HepG2 (cell line): ENCODE measurements around the gene NAGS. TPM values are rescaled to one million over a fixed set of nuclear protein-coding genes. Genes with fewer than 3 reads are reported as not detected.
A peak's percentile ranks its signal among the peaks of the same experiment; 100 is the strongest.

Experiments
- ARHGAP35 ChIP-seq: sonication (generic); formaldehyde crosslinking; IDR thresholded peaks from 2 replicates; pipeline ENCODE4 v1.9.0; 2022; ENCODE audit warnings: mild to moderate bottlenecking, inconsistent platforms, moderate library complexity, missing genetic modification reagents, borderline replicate concordance
- CCAR2 ChIP-seq: fragments of 200-400 bp; formaldehyde crosslinking; optimal IDR thresholded peaks from 2 replicates; pipeline ENCODE3; 2018; ENCODE audit warnings: low read depth, mild to moderate bottlenecking, low read length, moderate library complexity
- FOXP1 ChIP-seq, 2 experiments: fragments of 450-650 bp in 1 of 2; IDR thresholded peaks; 2 replicates each; pipeline ENCODE4 v1.6.1; 2017 to 2018; ENCODE audit warnings: antibody characterized with exemption in 1 of 2
- GABPB1 ChIP-seq: IDR thresholded peaks from 2 replicates; pipeline ENCODE4 v1.6.1; 2016; ENCODE audit warnings: mild to moderate bottlenecking, missing genetic modification reagents, moderate library complexity, missing compliant biosample characterization
- MED13 ChIP-seq: sonication (generic); formaldehyde crosslinking; IDR thresholded peaks from 2 replicates; pipeline ENCODE4 v1.5.0; 2020; ENCODE audit warnings: missing genetic modification reagents
- MEF2D ChIP-seq: sonication (generic); formaldehyde crosslinking; IDR thresholded peaks from 2 replicates; pipeline ENCODE4 v1.5.1; 2020; ENCODE audit warnings: mild to moderate bottlenecking, missing genetic modification reagents
- MEIS1 ChIP-seq: sonication (generic); formaldehyde crosslinking; IDR thresholded peaks from 2 replicates; pipeline ENCODE4 v1.9.0; 2021; ENCODE audit warnings: mild to moderate bottlenecking, missing genetic modification reagents, moderate library complexity, borderline replicate concordance
- MIER2 ChIP-seq: IDR thresholded peaks from 2 replicates; pipeline ENCODE4 v1.6.1; 2016; ENCODE audit warnings: missing biosample characterization, missing genetic modification reagents
- MIXL1 ChIP-seq: IDR thresholded peaks from 2 replicates; pipeline ENCODE4 v1.6.1; 2016
- NCOR1 ChIP-seq: fragments of 200-600 bp; sonication (generic); IDR thresholded peaks from 2 replicates; pipeline ENCODE4 v1.7.0; 2017; ENCODE audit warnings: antibody characterized with exemption, low read length, borderline replicate concordance
- NFIC ChIP-seq: IDR thresholded peaks from 2 replicates; pipeline ENCODE4 v1.6.1; 2012; ENCODE audit warnings: mild to moderate bottlenecking, low read length, inconsistent platforms
- RARA ChIP-seq: IDR thresholded peaks from 2 replicates; pipeline ENCODE4 v1.6.1; 2016; ENCODE audit warnings: missing genetic modification reagents, missing compliant biosample characterization
- RFX5 ChIP-seq: IDR thresholded peaks from 2 replicates; pipeline ENCODE4 v1.6.1; 2011; ENCODE audit warnings: low read depth, low read length, improper control_type of control experiment
- RFXANK ChIP-seq: IDR thresholded peaks from 2 replicates; pipeline ENCODE4 v1.6.1; 2016
- TEAD3 ChIP-seq: optimal IDR thresholded peaks from 2 replicates; pipeline ENCODE3; 2016; ENCODE audit warnings: borderline replicate concordance
- TRIM24 ChIP-seq: sonication (generic); formaldehyde crosslinking; IDR thresholded peaks from 2 replicates; pipeline ENCODE4 v1.8.0; 2022; ENCODE audit warnings: mild to moderate bottlenecking, missing genetic modification reagents
- ZFY ChIP-seq: sonication (generic); formaldehyde crosslinking; IDR thresholded peaks from 2 replicates; pipeline ENCODE4 v1.4.0; 2020; ENCODE audit warnings: missing genetic modification reagents
- ZMYM2 ChIP-seq: sonication (generic); formaldehyde crosslinking; IDR thresholded peaks from 2 replicates; pipeline ENCODE4 v1.8.0; 2022; ENCODE audit warnings: mild to moderate bottlenecking, missing genetic modification reagents
- ZNF224 ChIP-seq: sonication (generic); formaldehyde crosslinking; IDR thresholded peaks from 2 replicates; pipeline ENCODE4 v1.5.0; 2020; ENCODE audit warnings: mild to moderate bottlenecking, missing genetic modification reagents
- ZNF30 ChIP-seq: sonication (generic); formaldehyde crosslinking; IDR thresholded peaks from 2 replicates; pipeline ENCODE4 v1.5.0; 2020; ENCODE audit warnings: mild to moderate bottlenecking, missing genetic modification reagents
- ZNF496 ChIP-seq: sonication (generic); formaldehyde crosslinking; IDR thresholded peaks from 2 replicates; pipeline ENCODE4 v1.8.1; 2023; ENCODE audit warnings: mild to moderate bottlenecking, moderate library complexity, missing genetic modification reagents; ENCODE audit not compliant: insufficient replicate concordance
- ZNF619 ChIP-seq: sonication (generic); formaldehyde crosslinking; IDR thresholded peaks from 2 replicates; pipeline ENCODE4 v1.4.0; 2020; ENCODE audit warnings: mild to moderate bottlenecking, missing genetic modification reagents
- ZNF879 ChIP-seq: sonication (generic); formaldehyde crosslinking; IDR thresholded peaks from 2 replicates; pipeline ENCODE4 v1.8.1; 2023; ENCODE audit warnings: missing genetic modification reagents
- ZNF891 ChIP-seq: sonication (generic); formaldehyde crosslinking; IDR thresholded peaks from 2 replicates; pipeline ENCODE4 v1.5.0; 2020; ENCODE audit warnings: mild to moderate bottlenecking, missing genetic modification reagents
- polyA plus RNA-seq, 8 experiments: library from polyadenylated mRNA; depleted of rRNA in 3 of 8; stranded (reverse) in 7 of 8; unstranded in 1 of 8; fragments of >200 nt; fragmentation: Illumina TruSeq in 4 of 8; extraction: Trizol in 4 of 8; gene quantifications; 2 replicates each; pipeline versions ENCODE4 v1.2.1 to v1.2.3, GENCODE V29; 2011 to 2016; ENCODE audit warnings: low read depth in 4 of 8, missing spikeins in 1 of 8, mixed read lengths in 1 of 8; ENCODE audit not compliant: insufficient read depth in 1 of 8
- total RNA-seq, 5 experiments: library from RNA; depleted of rRNA; stranded (reverse); fragments of >200 nt; fragmentation: Illumina TruSeq; extraction: Trizol; gene quantifications; 2 replicates each; pipeline ENCODE4 v1.2.3, GENCODE V29; 2016; ENCODE audit warnings: low read depth in 1 of 5
- TF ChIP-seq, protein P1 (sequence below): sonication (generic); formaldehyde crosslinking; IDR thresholded peaks from 2 replicates; pipeline ENCODE4 v1.5.1; 2020; ENCODE audit warnings: missing genetic modification reagents, mild to moderate bottlenecking, borderline replicate concordance
- TF ChIP-seq, protein P2 (sequence below): sonication (generic); formaldehyde crosslinking; conservative IDR thresholded peaks from 2 replicates; pipeline ENCODE4 v1.4.0; 2020; ENCODE audit warnings: missing genetic modification reagents
- TF ChIP-seq, protein P3 (sequence below): IDR thresholded peaks from 2 replicates; pipeline ENCODE4 v1.4.0; 2020; ENCODE audit warnings: mild to moderate bottlenecking, missing genetic modification reagents

Gene NAGS
- total and polyA plus RNA-seq, 2 of the 13 experiments (the other 11 are each of a cell fraction or from before 2014, with no cell fraction given), result 4.3 to 5.1 TPM

DNA sequence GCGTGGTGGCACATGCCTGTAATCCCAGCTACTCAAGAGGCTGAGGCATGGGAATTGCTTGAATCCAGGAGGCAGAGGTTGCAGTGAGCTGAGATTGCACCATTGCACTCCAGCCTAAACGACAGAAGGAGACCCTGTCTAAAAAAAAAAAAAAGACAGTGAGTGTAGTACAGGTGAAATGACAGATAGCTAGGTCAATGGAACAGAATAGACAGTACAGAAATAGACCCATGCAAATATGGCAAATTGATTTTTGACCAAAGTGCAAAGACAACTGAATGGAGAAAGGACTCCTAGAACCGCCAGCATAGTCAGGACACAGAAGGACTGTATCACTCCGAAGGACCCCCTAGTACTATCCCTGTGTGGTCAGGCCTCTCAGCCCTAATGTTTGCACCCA lies 34.1 kb upstream of the NAGS start (continued):
- no peak for TF ChIP-seq MED13 (CRISPR knock-in tag)
- TF ChIP-seq RFXANK (CRISPR knock-in tag), result no peak
- no peak for TF ChIP-seq ZNF879 (CRISPR knock-in tag)
- TF ChIP-seq CCAR2, result no peak
- no peak for TF ChIP-seq RFX5
- TF ChIP-seq MIXL1 (CRISPR knock-in tag), result peak; percentile 82; the same call in 1 of the 2 replicates
- TF ChIP-seq, protein P1, sequence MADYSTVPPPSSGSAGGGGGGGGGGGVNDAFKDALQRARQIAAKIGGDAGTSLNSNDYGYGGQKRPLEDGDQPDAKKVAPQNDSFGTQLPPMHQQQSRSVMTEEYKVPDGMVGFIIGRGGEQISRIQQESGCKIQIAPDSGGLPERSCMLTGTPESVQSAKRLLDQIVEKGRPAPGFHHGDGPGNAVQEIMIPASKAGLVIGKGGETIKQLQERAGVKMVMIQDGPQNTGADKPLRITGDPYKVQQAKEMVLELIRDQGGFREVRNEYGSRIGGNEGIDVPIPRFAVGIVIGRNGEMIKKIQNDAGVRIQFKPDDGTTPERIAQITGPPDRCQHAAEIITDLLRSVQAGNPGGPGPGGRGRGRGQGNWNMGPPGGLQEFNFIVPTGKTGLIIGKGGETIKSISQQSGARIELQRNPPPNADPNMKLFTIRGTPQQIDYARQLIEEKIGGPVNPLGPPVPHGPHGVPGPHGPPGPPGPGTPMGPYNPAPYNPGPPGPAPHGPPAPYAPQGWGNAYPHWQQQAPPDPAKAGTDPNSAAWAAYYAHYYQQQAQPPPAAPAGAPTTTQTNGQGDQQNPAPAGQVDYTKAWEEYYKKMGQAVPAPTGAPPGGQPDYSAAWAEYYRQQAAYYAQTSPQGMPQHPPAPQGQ (CRISPR knock-in tag), result no peak
- TF ChIP-seq RARA (CRISPR knock-in tag), result peak; percentile 47; the same call in 1 of the 2 replicates
- TF ChIP-seq ARHGAP35 (CRISPR knock-in tag), result no peak
- no peak for TF ChIP-seq ZNF224 (CRISPR knock-in tag)
- no peak for TF ChIP-seq GABPB1 (CRISPR knock-in tag)
- TF ChIP-seq TRIM24 (CRISPR knock-in tag), result no peak
- no peak for TF ChIP-seq ZNF496 (CRISPR knock-in tag)
- no peak for TF ChIP-seq ZNF30 (CRISPR knock-in tag)
- TF ChIP-seq MEF2D (CRISPR knock-in tag), result peak; percentile 94; the same call in 1 of the 2 replicates
- TF ChIP-seq ZNF619 (CRISPR knock-in tag), result no peak
- TF ChIP-seq NCOR1, result peak; percentile 40; the same call in 1 of the 2 replicates
- TF ChIP-seq, protein P2, sequence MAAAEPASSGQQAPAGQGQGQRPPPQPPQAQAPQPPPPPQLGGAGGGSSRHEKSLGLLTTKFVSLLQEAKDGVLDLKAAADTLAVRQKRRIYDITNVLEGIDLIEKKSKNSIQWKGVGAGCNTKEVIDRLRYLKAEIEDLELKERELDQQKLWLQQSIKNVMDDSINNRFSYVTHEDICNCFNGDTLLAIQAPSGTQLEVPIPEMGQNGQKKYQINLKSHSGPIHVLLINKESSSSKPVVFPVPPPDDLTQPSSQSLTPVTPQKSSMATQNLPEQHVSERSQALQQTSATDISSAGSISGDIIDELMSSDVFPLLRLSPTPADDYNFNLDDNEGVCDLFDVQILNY (CRISPR knock-in tag), result no peak
- 0 out of 2 replicates have a peak, but pooled peaks have one; percentile 18 for TF ChIP-seq ZFY
- TF ChIP-seq FOXP1 (IDR thresholded peaks at IDR 0.05), result no peak
- peak; percentile 41; the same call in 1 of the 2 replicates for TF ChIP-seq FOXP1 (CRISPR knock-in tag; IDR thresholded peaks at IDR 0.05)
- TF ChIP-seq, protein P3, sequence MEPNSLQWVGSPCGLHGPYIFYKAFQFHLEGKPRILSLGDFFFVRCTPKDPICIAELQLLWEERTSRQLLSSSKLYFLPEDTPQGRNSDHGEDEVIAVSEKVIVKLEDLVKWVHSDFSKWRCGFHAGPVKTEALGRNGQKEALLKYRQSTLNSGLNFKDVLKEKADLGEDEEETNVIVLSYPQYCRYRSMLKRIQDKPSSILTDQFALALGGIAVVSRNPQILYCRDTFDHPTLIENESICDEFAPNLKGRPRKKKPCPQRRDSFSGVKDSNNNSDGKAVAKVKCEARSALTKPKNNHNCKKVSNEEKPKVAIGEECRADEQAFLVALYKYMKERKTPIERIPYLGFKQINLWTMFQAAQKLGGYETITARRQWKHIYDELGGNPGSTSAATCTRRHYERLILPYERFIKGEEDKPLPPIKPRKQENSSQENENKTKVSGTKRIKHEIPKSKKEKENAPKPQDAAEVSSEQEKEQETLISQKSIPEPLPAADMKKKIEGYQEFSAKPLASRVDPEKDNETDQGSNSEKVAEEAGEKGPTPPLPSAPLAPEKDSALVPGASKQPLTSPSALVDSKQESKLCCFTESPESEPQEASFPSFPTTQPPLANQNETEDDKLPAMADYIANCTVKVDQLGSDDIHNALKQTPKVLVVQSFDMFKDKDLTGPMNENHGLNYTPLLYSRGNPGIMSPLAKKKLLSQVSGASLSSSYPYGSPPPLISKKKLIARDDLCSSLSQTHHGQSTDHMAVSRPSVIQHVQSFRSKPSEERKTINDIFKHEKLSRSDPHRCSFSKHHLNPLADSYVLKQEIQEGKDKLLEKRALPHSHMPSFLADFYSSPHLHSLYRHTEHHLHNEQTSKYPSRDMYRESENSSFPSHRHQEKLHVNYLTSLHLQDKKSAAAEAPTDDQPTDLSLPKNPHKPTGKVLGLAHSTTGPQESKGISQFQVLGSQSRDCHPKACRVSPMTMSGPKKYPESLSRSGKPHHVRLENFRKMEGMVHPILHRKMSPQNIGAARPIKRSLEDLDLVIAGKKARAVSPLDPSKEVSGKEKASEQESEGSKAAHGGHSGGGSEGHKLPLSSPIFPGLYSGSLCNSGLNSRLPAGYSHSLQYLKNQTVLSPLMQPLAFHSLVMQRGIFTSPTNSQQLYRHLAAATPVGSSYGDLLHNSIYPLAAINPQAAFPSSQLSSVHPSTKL (CRISPR knock-in tag), result peak; percentile 72
- peak; percentile 37; the same call in 1 of the 2 replicates for TF ChIP-seq NFIC
- TF ChIP-seq MEIS1 (CRISPR knock-in tag), result peak; percentile 70; the same call in 1 of the 2 replicates
- TF ChIP-seq ZMYM2, result no peak
- no peak for TF ChIP-seq TEAD3 (CRISPR knock-in tag)
- no peak for TF ChIP-seq ZNF891 (CRISPR knock-in tag)
- no peak for TF ChIP-seq MIER2 (CRISPR knock-in tag)
